Measurements from ENCODE around the gene FAM53A. TPM values are rescaled to one million over a fixed set of nuclear protein-coding genes. Genes with fewer than 3 reads are reported as not detected.

Gene FAM53A
- total RNA-seq, 3 donors from 2014 or later (not counting 1 experiment from before 2014, with no cell fraction given): 1.9 to 2.9 (median 2.3) TPM

DNA sequence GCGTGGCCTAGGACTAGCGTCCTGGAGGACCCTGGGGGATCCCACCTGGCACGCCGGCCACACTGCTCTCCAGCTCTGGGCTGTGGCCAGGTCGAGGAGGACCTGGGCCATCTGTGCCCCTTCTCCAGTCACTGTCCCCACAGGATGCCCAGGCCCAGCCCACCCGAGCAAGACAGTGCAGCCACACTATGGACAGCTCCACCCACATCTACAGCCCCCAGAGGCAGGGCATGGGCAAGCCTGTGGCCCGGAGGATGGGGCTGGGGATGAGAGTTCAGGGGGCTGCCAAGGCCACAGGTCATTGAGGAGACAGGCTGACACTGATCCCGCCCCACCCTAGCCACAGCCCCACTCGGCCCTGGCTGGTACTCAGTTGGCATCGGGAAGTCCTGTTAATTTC is 30.3 kb downstream of the FAM53A start:
- TF ChIP-seq, protein P1, sequence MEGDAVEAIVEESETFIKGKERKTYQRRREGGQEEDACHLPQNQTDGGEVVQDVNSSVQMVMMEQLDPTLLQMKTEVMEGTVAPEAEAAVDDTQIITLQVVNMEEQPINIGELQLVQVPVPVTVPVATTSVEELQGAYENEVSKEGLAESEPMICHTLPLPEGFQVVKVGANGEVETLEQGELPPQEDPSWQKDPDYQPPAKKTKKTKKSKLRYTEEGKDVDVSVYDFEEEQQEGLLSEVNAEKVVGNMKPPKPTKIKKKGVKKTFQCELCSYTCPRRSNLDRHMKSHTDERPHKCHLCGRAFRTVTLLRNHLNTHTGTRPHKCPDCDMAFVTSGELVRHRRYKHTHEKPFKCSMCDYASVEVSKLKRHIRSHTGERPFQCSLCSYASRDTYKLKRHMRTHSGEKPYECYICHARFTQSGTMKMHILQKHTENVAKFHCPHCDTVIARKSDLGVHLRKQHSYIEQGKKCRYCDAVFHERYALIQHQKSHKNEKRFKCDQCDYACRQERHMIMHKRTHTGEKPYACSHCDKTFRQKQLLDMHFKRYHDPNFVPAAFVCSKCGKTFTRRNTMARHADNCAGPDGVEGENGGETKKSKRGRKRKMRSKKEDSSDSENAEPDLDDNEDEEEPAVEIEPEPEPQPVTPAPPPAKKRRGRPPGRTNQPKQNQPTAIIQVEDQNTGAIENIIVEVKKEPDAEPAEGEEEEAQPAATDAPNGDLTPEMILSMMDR (IDR thresholded peaks at IDR 0.05): no peak
- H3K9me3 ChIP-seq (ENCODE audit: control insufficient read depth, insufficient read depth, low read length): no peaks in the 10 kb centered on the region
- intact Hi-C loops (cut with micrococcal nuclease): no loop called here
- H3K4me3 ChIP-seq (ENCODE audit: low read length): no peak overlapping the region
- H3K36me3 Mint-ChIP-seq: no peaks in the 10 kb centered on the region
- DNase-seq (no peak), ATAC-seq (no peak)
- H3K27me3 ChIP-seq (ENCODE audit: control insufficient read depth, insufficient read depth, low read length): no peaks in the 10 kb centered on the region
- no peak overlapping the region for H3K27ac ChIP-seq (ENCODE audit: low read length)
- no peaks in the 10 kb centered on the region for H3K27me3 Mint-ChIP-seq (ENCODE audit: low read depth in 2 of 2)
- H3K4me1 ChIP-seq (ENCODE audit: control insufficient read depth, insufficient read depth, low read length): no peaks in the 10 kb centered on the region
- no peak overlapping the region for H3K27ac Mint-ChIP-seq
- no peaks in the 10 kb centered on the region for H3K4me1 Mint-ChIP-seq
- 92% methylated on average over 10 of the region's 10 CpGs for WGBS (ENCODE audit: insufficient coverage)
- no peaks in the 10 kb centered on the region for H3K9me3 Mint-ChIP-seq
- no peaks in the 10 kb centered on the region for H3K36me3 ChIP-seq (ENCODE audit: control insufficient read depth, insufficient read depth, low read length)
- H3K4me3 Mint-ChIP-seq: no peak overlapping the region

DNA sequence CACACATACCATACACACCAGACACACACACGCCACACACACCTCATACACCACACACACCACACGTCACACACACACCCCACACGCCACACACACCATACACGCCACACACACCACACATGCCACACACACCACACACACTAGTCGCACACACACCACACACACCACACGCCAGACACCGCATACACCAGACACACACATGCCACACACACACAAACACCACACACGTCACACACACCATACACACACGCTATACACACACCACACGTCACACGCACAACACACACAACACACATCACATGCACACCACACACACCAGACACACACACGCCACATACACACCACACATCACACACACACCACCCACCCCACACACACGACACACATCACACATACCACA is 32.0 kb downstream of the FAM53A start:
- ATAC-seq: no peak
- TF ChIP-seq, protein P1 (IDR thresholded peaks at IDR 0.05): no peak
- Histone ChIP-seq H3K36me3 (ENCODE audit: control insufficient read depth, insufficient read depth, low read length) (no peaks in the 10 kb centered on the region), H3K4me1 (ENCODE audit: control insufficient read depth, insufficient read depth, low read length) (no peaks in the 10 kb centered on the region), H3K9me3 (ENCODE audit: control insufficient read depth, insufficient read depth, low read length) (no peaks in the 10 kb centered on the region), H3K4me3 (ENCODE audit: low read length) (no peak overlapping the region), H3K27me3 (ENCODE audit: control insufficient read depth, insufficient read depth, low read length) (no peaks in the 10 kb centered on the region), H3K27ac (ENCODE audit: low read length) (no peak overlapping the region)
- DNase-seq: no peak
- H3K27me3 Mint-ChIP-seq (ENCODE audit: low read depth in 2 of 2): no peaks in the 10 kb centered on the region
- H3K27ac Mint-ChIP-seq: no peak overlapping the region
- H3K36me3 Mint-ChIP-seq: no peaks in the 10 kb centered on the region
- WGBS (ENCODE audit: insufficient coverage): 98% methylated on average over 13 of the region's 13 CpGs
- H3K4me3 Mint-ChIP-seq: no peak overlapping the region
- intact Hi-C loops (cut with micrococcal nuclease): no loop called here
- peaks cover 0 to 6% of the 10 kb centered on the region in 2 donors for H3K4me1 Mint-ChIP-seq
- H3K9me3 Mint-ChIP-seq: no peaks in the 10 kb centered on the region

DNA sequence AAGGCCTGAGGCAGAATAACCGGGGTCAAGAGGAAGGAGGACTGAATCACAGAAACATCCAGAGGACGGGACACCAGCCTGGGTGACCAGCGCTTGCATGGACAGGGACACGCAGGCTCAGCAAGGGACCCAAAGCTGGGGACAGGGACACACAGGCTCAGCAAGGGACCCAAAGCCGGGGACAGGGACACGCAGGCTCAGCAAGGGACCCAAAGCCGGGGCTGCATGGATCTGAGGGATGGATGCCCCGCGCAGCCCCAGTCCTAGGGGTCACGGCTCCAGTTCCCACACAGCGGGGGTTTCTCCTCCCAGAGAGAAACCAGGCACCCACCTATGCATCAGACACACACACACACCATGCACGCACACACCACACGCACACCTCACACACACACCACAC is 32.5 kb downstream of the FAM53A start:
- no peak overlapping the region for H3K27ac ChIP-seq (ENCODE audit: low read length)
- H3K4me1 ChIP-seq (ENCODE audit: control insufficient read depth, insufficient read depth, low read length): no peaks in the 10 kb centered on the region
- DNase-seq (no peak), ATAC-seq (no peak)
- Mint-ChIP-seq H3K27me3 (ENCODE audit: low read depth in 2 of 2) (no peaks in the 10 kb centered on the region), H3K4me3 (no peak overlapping the region), H3K36me3 (no peaks in the 10 kb centered on the region), H3K9me3 (no peaks in the 10 kb centered on the region), H3K4me1 (peaks cover 0 to 6% of the 10 kb centered on the region in 2 donors), H3K27ac (no peak overlapping the region)
- no peaks in the 10 kb centered on the region for H3K27me3 ChIP-seq (ENCODE audit: control insufficient read depth, insufficient read depth, low read length)
- TF ChIP-seq, protein P1 (IDR thresholded peaks at IDR 0.05): no peak
- H3K9me3 ChIP-seq (ENCODE audit: control insufficient read depth, insufficient read depth, low read length): no peaks in the 10 kb centered on the region
- intact Hi-C loops (cut with micrococcal nuclease): no loop called here
- WGBS (ENCODE audit: insufficient coverage): 96% methylated on average over 13 of the region's 13 CpGs
- no peaks in the 10 kb centered on the region for H3K36me3 ChIP-seq (ENCODE audit: control insufficient read depth, insufficient read depth, low read length)
- no peak overlapping the region for H3K4me3 ChIP-seq (ENCODE audit: low read length)

DNA sequence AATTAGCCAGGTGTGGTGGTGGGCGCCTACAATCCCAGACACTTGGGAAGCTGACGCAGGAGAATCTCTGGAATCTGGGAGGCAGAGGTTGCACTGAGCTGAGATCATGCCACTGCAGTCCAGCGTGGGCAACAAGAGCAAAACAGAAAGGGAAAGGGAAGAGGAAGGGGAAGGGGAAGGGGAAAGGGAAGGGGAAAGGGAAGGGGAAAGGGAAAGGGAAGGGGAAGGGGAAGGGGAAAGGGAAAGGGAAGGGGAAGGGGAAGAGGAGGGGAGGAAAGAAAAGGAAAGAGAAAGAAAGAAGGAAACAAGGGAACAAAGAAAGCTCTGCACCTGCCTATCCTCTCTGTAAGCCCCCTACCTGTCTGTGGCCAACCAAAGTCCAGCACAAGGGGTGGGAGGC is 35.2 kb downstream of the FAM53A start:
- Mint-ChIP-seq H3K4me1 (peaks cover 0 to 6% of the 10 kb centered on the region in 2 donors), H3K27me3 (ENCODE audit: low read depth in 2 of 2) (no peaks in the 10 kb centered on the region), H3K4me3 (no peak overlapping the region), H3K9me3 (no peaks in the 10 kb centered on the region), H3K27ac (no peak overlapping the region), H3K36me3 (no peaks in the 10 kb centered on the region)
- Histone ChIP-seq H3K36me3 (ENCODE audit: control insufficient read depth, insufficient read depth, low read length) (no peaks in the 10 kb centered on the region), H3K4me3 (ENCODE audit: low read length) (no peak overlapping the region), H3K27me3 (ENCODE audit: control insufficient read depth, insufficient read depth, low read length) (no peaks in the 10 kb centered on the region), H3K27ac (ENCODE audit: low read length) (no peak overlapping the region), H3K4me1 (ENCODE audit: control insufficient read depth, insufficient read depth, low read length) (no peaks in the 10 kb centered on the region), H3K9me3 (ENCODE audit: control insufficient read depth, insufficient read depth, low read length) (no peaks in the 10 kb centered on the region)
- ATAC-seq (no peak), DNase-seq (no peak)
- intact Hi-C loops (cut with micrococcal nuclease): no loop called here
- WGBS (ENCODE audit: insufficient coverage): 88% methylated on average over 3 of the region's 3 CpGs
- TF ChIP-seq, protein P1 (IDR thresholded peaks at IDR 0.05): no peak

All from natural killer cell (primary cell).